Superior temporal gyrus (tissue), 1 donor: ENCODE results near the gene TMEM139.
"Not testable (repeated sequence)": the region's sequence is repeated elsewhere in the genome, so short reads cannot be mapped to it uniquely, and the experiment has no call there.

Experiments used
- DNase-seq: peaks from one replicate; pipeline ENCODE4 v3.0.0-alpha.2; 2016; ENCODE audit errors: extremely low spot score

TMEM139 gene

GRCh38 chr7:143259765-143260164 lies 25.0 kb upstream of the TMEM139 start:
- DNase-seq = peak; percentile 5

- DNase-seq = peak; percentile 7
Measured at GRCh38 chr7:143261901-143262300, 22.9 kb upstream of the TMEM139 start.

- DNase-seq = peak; percentile 82
Measured at GRCh38 chr7:143263266-143264195, 21.2 kb upstream of the TMEM139 start, which contains the start of gene GSTK1. Gene GSTK1 (plus strand): TSS chr7:143263441. CDS start chr7:143263514, 73 bp downstream.

GRCh38 chr7:143264196-143264568 lies 20.6 kb upstream of the TMEM139 start:
- DNase-seq = not testable (repeated sequence)

GRCh38 chr7:143265017-143265693 lies 19.6 kb upstream of the TMEM139 start:
- no peak for DNase-seq

- no peak for DNase-seq
Measured at GRCh38 chr7:143269251-143269650, 15.5 kb upstream of the TMEM139 start.

GRCh38 chr7:143271240-143271639 lies 13.5 kb upstream of the TMEM139 start:
- no peak for DNase-seq

- DNase-seq = no peak
Measured at GRCh38 chr7:143272871-143273270, 11.9 kb upstream of the TMEM139 start.

GRCh38 chr7:143279186-143280098 lies 5.3 kb upstream of the TMEM139 start:
- DNase-seq = peak; percentile 98

- no peak for DNase-seq
Measured at GRCh38 chr7:143280160-143280559, 4.6 kb upstream of the TMEM139 start.

- no peak for DNase-seq
Measured at GRCh38 chr7:143280566-143280965, 4.2 kb upstream of the TMEM139 start.

- DNase-seq = no peak
Measured at GRCh38 chr7:143281529-143281928, 3.2 kb upstream of the TMEM139 start.

- DNase-seq = no peak
Measured at GRCh38 chr7:143282124-143282523, 2.6 kb upstream of the TMEM139 start.

- DNase-seq = no peak
Measured at GRCh38 chr7:143283381-143283780, 1.4 kb upstream of the TMEM139 start.

- DNase-seq = no peak
Measured at GRCh38 chr7:143285470-143285778, 666 bp downstream of the TMEM139 start.

GRCh38 chr7:143285806-143286521 lies 1.2 kb downstream of the TMEM139 start:
- peak; percentile 92 for DNase-seq

GRCh38 chr7:143286522-143286890 lies 1.7 kb downstream of the TMEM139 start:
- DNase-seq = peak; percentile 68

GRCh38 chr7:143287339-143287934 lies 2.7 kb downstream of the TMEM139 start:
- DNase-seq = no peak

GRCh38 chr7:143287935-143288826 lies 3.4 kb downstream of the TMEM139 start, which contains the start of gene CASP2:
Gene CASP2 (plus strand): TSS chr7:143288351. CDS start chr7:143288456, 105 bp downstream.
- peak; percentile 95 for DNase-seq

GRCh38 chr7:143288836-143289235 lies 4.1 kb downstream of the TMEM139 start:
- DNase-seq = no peak
